ENCODE measurements around the gene TMEM14A.

DNA sequence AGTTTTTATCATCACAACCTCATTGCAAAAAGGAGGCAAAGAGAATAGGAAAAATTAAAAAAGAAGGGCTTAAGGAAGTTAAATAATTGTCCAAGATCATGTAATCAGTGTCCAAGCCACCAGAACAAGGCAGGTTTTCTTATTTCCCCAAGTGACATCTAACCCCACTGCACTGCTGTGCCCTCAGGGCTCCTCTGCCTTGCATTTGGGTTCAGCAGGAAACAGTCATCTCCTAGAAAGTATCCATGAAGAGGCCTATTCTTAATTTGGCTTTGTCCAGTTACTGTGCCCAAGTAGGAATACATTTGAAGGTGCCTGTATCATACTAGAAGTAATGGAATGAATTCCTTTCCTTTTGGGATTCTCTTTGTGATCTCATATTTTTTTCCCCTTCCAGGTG is 10.5 kb downstream of the TMEM14A start:
- TF ChIP-seq, protein P1, sequence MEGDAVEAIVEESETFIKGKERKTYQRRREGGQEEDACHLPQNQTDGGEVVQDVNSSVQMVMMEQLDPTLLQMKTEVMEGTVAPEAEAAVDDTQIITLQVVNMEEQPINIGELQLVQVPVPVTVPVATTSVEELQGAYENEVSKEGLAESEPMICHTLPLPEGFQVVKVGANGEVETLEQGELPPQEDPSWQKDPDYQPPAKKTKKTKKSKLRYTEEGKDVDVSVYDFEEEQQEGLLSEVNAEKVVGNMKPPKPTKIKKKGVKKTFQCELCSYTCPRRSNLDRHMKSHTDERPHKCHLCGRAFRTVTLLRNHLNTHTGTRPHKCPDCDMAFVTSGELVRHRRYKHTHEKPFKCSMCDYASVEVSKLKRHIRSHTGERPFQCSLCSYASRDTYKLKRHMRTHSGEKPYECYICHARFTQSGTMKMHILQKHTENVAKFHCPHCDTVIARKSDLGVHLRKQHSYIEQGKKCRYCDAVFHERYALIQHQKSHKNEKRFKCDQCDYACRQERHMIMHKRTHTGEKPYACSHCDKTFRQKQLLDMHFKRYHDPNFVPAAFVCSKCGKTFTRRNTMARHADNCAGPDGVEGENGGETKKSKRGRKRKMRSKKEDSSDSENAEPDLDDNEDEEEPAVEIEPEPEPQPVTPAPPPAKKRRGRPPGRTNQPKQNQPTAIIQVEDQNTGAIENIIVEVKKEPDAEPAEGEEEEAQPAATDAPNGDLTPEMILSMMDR (IDR thresholded peaks at IDR 0.05), result no peak
- TF ChIP-seq, protein P2, sequence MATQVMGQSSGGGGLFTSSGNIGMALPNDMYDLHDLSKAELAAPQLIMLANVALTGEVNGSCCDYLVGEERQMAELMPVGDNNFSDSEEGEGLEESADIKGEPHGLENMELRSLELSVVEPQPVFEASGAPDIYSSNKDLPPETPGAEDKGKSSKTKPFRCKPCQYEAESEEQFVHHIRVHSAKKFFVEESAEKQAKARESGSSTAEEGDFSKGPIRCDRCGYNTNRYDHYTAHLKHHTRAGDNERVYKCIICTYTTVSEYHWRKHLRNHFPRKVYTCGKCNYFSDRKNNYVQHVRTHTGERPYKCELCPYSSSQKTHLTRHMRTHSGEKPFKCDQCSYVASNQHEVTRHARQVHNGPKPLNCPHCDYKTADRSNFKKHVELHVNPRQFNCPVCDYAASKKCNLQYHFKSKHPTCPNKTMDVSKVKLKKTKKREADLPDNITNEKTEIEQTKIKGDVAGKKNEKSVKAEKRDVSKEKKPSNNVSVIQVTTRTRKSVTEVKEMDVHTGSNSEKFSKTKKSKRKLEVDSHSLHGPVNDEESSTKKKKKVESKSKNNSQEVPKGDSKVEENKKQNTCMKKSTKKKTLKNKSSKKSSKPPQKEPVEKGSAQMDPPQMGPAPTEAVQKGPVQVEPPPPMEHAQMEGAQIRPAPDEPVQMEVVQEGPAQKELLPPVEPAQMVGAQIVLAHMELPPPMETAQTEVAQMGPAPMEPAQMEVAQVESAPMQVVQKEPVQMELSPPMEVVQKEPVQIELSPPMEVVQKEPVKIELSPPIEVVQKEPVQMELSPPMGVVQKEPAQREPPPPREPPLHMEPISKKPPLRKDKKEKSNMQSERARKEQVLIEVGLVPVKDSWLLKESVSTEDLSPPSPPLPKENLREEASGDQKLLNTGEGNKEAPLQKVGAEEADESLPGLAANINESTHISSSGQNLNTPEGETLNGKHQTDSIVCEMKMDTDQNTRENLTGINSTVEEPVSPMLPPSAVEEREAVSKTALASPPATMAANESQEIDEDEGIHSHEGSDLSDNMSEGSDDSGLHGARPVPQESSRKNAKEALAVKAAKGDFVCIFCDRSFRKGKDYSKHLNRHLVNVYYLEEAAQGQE (IDR thresholded peaks at IDR 0.05; ENCODE audit: insufficient read depth in 1 of 2, low read depth in 2 of 2, low read length in 1 of 2), result no peak
- TF ChIP-seq POLR2AphosphoS5 (IDR thresholded peaks at IDR 0.05; ENCODE audit: low read depth, low read length) (no peak), SIN3A (IDR thresholded peaks at IDR 0.05; ENCODE audit: borderline replicate concordance, insufficient read depth, low read depth, low read length) (no peak), TCF7L2 (IDR thresholded peaks at IDR 0.05; ENCODE audit: low read depth, low read length) (no peak)
